PC-9 (cell line): Measurements from ENCODE around the gene C1orf159.

Experiments
- EZH2 ChIP-seq: fragments of 200-600 bp; sonication (generic); IDR thresholded peaks from 2 replicates; pipeline ENCODE4 v1.8.0; 2017; ENCODE audit warnings: antibody characterized with exemption, low read depth
- TF ChIP-seq, protein P1 (sequence below): fragments of 200-600 bp; sonication (generic); conservative IDR thresholded peaks from 2 replicates; pipeline ENCODE4 v1.6.1; 2017; ENCODE audit warnings: mixed run types, antibody characterized with exemption, mild to moderate bottlenecking, moderate library complexity

DNA sequence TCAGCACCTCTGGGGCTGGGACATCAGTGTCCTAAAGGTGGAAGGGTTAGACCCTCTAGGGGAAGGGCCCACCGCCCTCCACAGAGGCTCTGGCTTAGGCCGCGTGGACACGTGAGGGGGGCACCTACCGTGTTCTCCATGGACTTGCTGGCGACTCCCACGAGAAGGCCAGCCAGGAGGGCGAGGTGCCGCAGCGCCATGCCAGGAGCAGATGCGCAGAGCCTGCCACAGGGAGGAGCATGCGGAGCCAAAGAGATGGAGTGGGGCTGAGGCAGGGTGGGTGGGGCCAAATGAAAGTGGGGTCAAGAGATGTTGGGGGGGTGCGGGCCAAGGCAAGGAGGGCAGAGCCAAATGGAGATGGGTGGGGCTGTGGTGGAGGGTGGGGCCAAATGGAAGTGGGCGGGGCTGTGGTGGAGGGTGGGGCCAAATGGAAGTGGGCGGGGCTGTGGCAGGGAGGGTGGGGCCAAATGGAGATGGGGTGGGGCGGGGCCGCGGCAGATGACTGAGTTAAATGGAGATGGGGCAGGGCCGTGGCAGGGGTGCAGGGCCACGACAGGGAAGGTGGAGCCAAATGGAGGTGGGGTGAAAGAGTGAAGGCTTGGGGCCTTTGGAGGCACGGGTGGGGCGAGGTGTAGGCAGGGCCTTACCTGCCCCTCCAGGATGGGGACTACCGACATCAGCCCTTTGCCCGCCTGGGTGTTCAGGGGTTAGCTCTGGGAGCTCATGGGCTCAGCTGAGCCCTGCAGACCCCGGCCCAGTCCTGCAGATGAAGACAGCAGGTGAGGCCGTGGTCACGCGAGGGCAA is 24.3 kb downstream of the C1orf159 start:
- TF ChIP-seq, protein P1, sequence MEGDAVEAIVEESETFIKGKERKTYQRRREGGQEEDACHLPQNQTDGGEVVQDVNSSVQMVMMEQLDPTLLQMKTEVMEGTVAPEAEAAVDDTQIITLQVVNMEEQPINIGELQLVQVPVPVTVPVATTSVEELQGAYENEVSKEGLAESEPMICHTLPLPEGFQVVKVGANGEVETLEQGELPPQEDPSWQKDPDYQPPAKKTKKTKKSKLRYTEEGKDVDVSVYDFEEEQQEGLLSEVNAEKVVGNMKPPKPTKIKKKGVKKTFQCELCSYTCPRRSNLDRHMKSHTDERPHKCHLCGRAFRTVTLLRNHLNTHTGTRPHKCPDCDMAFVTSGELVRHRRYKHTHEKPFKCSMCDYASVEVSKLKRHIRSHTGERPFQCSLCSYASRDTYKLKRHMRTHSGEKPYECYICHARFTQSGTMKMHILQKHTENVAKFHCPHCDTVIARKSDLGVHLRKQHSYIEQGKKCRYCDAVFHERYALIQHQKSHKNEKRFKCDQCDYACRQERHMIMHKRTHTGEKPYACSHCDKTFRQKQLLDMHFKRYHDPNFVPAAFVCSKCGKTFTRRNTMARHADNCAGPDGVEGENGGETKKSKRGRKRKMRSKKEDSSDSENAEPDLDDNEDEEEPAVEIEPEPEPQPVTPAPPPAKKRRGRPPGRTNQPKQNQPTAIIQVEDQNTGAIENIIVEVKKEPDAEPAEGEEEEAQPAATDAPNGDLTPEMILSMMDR, result no peak
- no peak for TF ChIP-seq EZH2
